Neural cell (in vitro differentiated cells): ENCODE data around the gene HPN. TPM values are rescaled to one million over a fixed set of nuclear protein-coding genes. Genes with fewer than 3 reads are reported as not detected.

Source experiments
- H2AFZ ChIP-seq: fragments of 200-600, 300-800 bp; sonication (generic), shearing (Covaris generic); 2 replicates; pipeline ENCODE4 v1.6.0; 2014; ENCODE audit warnings: low read depth, mild to moderate bottlenecking, antibody characterized with exemption, low read length, moderate library complexity
- H3F3A ChIP-seq: fragments of 200-600 bp; shearing (Covaris generic); 2 replicates; pipeline ENCODE4 v1.6.1; 2016; ENCODE audit warnings: mild to moderate bottlenecking, moderate library complexity, mixed read lengths, antibody characterized with exemption, low read length; ENCODE audit not compliant: insufficient read depth, poor library complexity, severe bottlenecking
- H3K27ac ChIP-seq: fragments of 200-600, 300-800 bp; sonication (generic), shearing (Covaris generic); 2 replicates; pipeline ENCODE4 v1.5.1; 2014; ENCODE audit warnings: mild to moderate bottlenecking, low read length, moderate library complexity
- H3K27me3 ChIP-seq: fragments of 300-800, 200-600 bp; sonication (generic), shearing (Covaris generic); 2 replicates; pipeline ENCODE4 v1.6.0; 2014; ENCODE audit warnings: mild to moderate bottlenecking, low read depth, low read length, moderate library complexity; ENCODE audit not compliant: insufficient read depth
- H3K36me3 ChIP-seq: fragments of 300-800, 200-600 bp; sonication (generic), shearing (Covaris generic); 2 replicates; pipeline ENCODE4 v1.5.1; 2014; ENCODE audit warnings: mild to moderate bottlenecking, antibody characterized with exemption, low read length, moderate library complexity; ENCODE audit not compliant: insufficient read depth
- H3K4me2 ChIP-seq: fragments of 300-800, 200-600 bp; sonication (generic), shearing (Covaris generic); 2 replicates; pipeline ENCODE4 v1.6.0; 2014; ENCODE audit warnings: mild to moderate bottlenecking, low read length
- H3K4me3 ChIP-seq: fragments of 300-800, 200-600 bp; sonication (generic), shearing (Covaris generic); 2 replicates; pipeline ENCODE4 v1.5.1; 2014; ENCODE audit warnings: mild to moderate bottlenecking, low read length, moderate library complexity
- H3K79me2 ChIP-seq: fragments of 200-600 bp; shearing (Covaris generic); replicated peaks from 2 replicates; pipeline ENCODE4 v1.6.0; 2014; ENCODE audit warnings: mild to moderate bottlenecking, low read length, moderate library complexity; ENCODE audit not compliant: insufficient read depth
- H3K9ac ChIP-seq: fragments of 300-800, 200-600 bp; sonication (generic), shearing (Covaris generic); 2 replicates; pipeline ENCODE4 v1.6.1; 2016; ENCODE audit warnings: mild to moderate bottlenecking, low read length, mixed read lengths
- H3K9me2 ChIP-seq: fragments of 200-600 bp; shearing (Covaris generic); 2 replicates; pipeline ENCODE4 v1.6.1; 2016; ENCODE audit warnings: mild to moderate bottlenecking, low read length, mixed read lengths; ENCODE audit not compliant: insufficient read depth
- H3K9me3 ChIP-seq: fragments of 200-600, 300-800 bp; sonication (generic), shearing (Covaris generic); 2 replicates; pipeline ENCODE4 v1.6.1; 2016; ENCODE audit warnings: mild to moderate bottlenecking, mixed run types, low read length, moderate library complexity, mixed read lengths
- H4K20me1 ChIP-seq: fragments of 200-600 bp; shearing (Covaris generic); 2 replicates; pipeline ENCODE4 v1.6.1; 2016; ENCODE audit warnings: mild to moderate bottlenecking, mixed run types; ENCODE audit not compliant: insufficient read depth
- EP300 ChIP-seq: fragments of 450-650 bp; conservative IDR thresholded peaks from 2 replicates; pipeline ENCODE4 v1.6.1; 2014; ENCODE audit warnings: antibody characterized with exemption, mild to moderate bottlenecking, moderate library complexity; ENCODE audit not compliant: poor library complexity, severe bottlenecking
- EZH2 ChIP-seq: fragments of 200-600, 300-800 bp; shearing (Covaris generic), sonication (generic); IDR thresholded peaks from 2 replicates; pipeline ENCODE4 v1.6.1; 2014; ENCODE audit warnings: antibody characterized with exemption, low read length, borderline replicate concordance, mild to moderate bottlenecking; ENCODE audit not compliant: insufficient read depth, poor library complexity, severe bottlenecking
- MXI1 ChIP-seq: fragments of 450-650 bp; conservative IDR thresholded peaks from 2 replicates; pipeline ENCODE4 v1.6.1; 2014; ENCODE audit warnings: antibody characterized with exemption, mild to moderate bottlenecking; ENCODE audit not compliant: poor library complexity, severe bottlenecking
- POLR2AphosphoS5 ChIP-seq: IDR thresholded peaks from 2 replicates; pipeline ENCODE4 v1.6.1; 2012
- RAD21 ChIP-seq: fragments of 450-650 bp; conservative IDR thresholded peaks from 2 replicates; pipeline ENCODE4 v1.6.1; 2014; ENCODE audit warnings: antibody characterized with exemption, mild to moderate bottlenecking, moderate library complexity
- SMC3 ChIP-seq: fragments of 450-650 bp; conservative IDR thresholded peaks from 2 replicates; pipeline ENCODE4 v1.6.1; 2014; ENCODE audit warnings: antibody characterized with exemption, mild to moderate bottlenecking, moderate library complexity; ENCODE audit not compliant: poor library complexity
- TAF1 ChIP-seq: IDR thresholded peaks from 2 replicates; pipeline ENCODE4 v1.6.1; 2012; ENCODE audit warnings: low read depth
- polyA plus RNA-seq: library from polyadenylated mRNA; depleted of rRNA; stranded (reverse); fragments of >200 nt; gene quantifications from 2 replicates; pipeline ENCODE4 v1.2.3, GENCODE V29; 2014
- TF ChIP-seq, protein P1 (sequence below): IDR thresholded peaks from 2 replicates; pipeline ENCODE4 v1.6.1; 2012; ENCODE audit warnings: borderline replicate concordance
- TF ChIP-seq, protein P2 (sequence below): fragments of 450-650 bp; IDR thresholded peaks from 2 replicates; pipeline ENCODE4 v1.5.1; 2014; ENCODE audit warnings: antibody characterized with exemption, mild to moderate bottlenecking, moderate library complexity; ENCODE audit not compliant: poor library complexity, severe bottlenecking

HPN gene
- polyA plus RNA-seq, 1 donor from 2014 or later = 0.15 TPM

GRCh38 chr19:35015954-35016351, 25.6 kb upstream of the HPN start (continued):
- TF ChIP-seq POLR2AphosphoS5 = no peak

GRCh38 chr19:35017507-35017906, 24.0 kb upstream of the HPN start:
- H3K4me3 ChIP-seq = no peak overlapping the region
- no peaks in the 10 kb centered on the region for H4K20me1 ChIP-seq
- no peak overlapping the region for H3K27ac ChIP-seq
- H3F3A ChIP-seq = no peaks in the 10 kb centered on the region
- no peak for TF ChIP-seq EZH2
- no peak for TF ChIP-seq SMC3
- TF ChIP-seq MXI1 = no peak
- TF ChIP-seq, protein P1, sequence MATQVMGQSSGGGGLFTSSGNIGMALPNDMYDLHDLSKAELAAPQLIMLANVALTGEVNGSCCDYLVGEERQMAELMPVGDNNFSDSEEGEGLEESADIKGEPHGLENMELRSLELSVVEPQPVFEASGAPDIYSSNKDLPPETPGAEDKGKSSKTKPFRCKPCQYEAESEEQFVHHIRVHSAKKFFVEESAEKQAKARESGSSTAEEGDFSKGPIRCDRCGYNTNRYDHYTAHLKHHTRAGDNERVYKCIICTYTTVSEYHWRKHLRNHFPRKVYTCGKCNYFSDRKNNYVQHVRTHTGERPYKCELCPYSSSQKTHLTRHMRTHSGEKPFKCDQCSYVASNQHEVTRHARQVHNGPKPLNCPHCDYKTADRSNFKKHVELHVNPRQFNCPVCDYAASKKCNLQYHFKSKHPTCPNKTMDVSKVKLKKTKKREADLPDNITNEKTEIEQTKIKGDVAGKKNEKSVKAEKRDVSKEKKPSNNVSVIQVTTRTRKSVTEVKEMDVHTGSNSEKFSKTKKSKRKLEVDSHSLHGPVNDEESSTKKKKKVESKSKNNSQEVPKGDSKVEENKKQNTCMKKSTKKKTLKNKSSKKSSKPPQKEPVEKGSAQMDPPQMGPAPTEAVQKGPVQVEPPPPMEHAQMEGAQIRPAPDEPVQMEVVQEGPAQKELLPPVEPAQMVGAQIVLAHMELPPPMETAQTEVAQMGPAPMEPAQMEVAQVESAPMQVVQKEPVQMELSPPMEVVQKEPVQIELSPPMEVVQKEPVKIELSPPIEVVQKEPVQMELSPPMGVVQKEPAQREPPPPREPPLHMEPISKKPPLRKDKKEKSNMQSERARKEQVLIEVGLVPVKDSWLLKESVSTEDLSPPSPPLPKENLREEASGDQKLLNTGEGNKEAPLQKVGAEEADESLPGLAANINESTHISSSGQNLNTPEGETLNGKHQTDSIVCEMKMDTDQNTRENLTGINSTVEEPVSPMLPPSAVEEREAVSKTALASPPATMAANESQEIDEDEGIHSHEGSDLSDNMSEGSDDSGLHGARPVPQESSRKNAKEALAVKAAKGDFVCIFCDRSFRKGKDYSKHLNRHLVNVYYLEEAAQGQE = no peak
- TF ChIP-seq, protein P2, sequence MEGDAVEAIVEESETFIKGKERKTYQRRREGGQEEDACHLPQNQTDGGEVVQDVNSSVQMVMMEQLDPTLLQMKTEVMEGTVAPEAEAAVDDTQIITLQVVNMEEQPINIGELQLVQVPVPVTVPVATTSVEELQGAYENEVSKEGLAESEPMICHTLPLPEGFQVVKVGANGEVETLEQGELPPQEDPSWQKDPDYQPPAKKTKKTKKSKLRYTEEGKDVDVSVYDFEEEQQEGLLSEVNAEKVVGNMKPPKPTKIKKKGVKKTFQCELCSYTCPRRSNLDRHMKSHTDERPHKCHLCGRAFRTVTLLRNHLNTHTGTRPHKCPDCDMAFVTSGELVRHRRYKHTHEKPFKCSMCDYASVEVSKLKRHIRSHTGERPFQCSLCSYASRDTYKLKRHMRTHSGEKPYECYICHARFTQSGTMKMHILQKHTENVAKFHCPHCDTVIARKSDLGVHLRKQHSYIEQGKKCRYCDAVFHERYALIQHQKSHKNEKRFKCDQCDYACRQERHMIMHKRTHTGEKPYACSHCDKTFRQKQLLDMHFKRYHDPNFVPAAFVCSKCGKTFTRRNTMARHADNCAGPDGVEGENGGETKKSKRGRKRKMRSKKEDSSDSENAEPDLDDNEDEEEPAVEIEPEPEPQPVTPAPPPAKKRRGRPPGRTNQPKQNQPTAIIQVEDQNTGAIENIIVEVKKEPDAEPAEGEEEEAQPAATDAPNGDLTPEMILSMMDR = no peak
- no peak for TF ChIP-seq POLR2AphosphoS5
- TF ChIP-seq RAD21 = no peak
- H3K9me3 ChIP-seq = no peaks in the 10 kb centered on the region
- H3K36me3 ChIP-seq = no peaks in the 10 kb centered on the region
- H3K4me2 ChIP-seq = no peak overlapping the region
- no peaks in the 10 kb centered on the region for H3K79me2 ChIP-seq
- H3K27me3 ChIP-seq = no peaks in the 10 kb centered on the region
- no peak overlapping the region for H2AFZ ChIP-seq
- H3K9me2 ChIP-seq = no peaks in the 10 kb centered on the region
- no peak overlapping the region for H3K9ac ChIP-seq

GRCh38 chr19:35018379-35018778, 23.1 kb upstream of the HPN start:
- no peak overlapping the region for H3K9ac ChIP-seq
- no peaks in the 10 kb centered on the region for H3K79me2 ChIP-seq
- TF ChIP-seq TAF1 (no peak), EZH2 (no peak), MXI1 (no peak), SMC3 (no peak), EP300 (no peak), POLR2AphosphoS5 (no peak), RAD21 (no peak)
- TF ChIP-seq, protein P1 = no peak
- TF ChIP-seq, protein P2 = no peak
- H3F3A ChIP-seq = no peaks in the 10 kb centered on the region
- no peak overlapping the region for H3K4me2 ChIP-seq
- H2AFZ ChIP-seq = no peak overlapping the region
- no peaks in the 10 kb centered on the region for H4K20me1 ChIP-seq
- no peaks in the 10 kb centered on the region for H3K36me3 ChIP-seq
- H3K4me3 ChIP-seq = no peak overlapping the region
- H3K27me3 ChIP-seq = no peaks in the 10 kb centered on the region
- no peak overlapping the region for H3K27ac ChIP-seq
- H3K9me3 ChIP-seq = no peaks in the 10 kb centered on the region
- no peaks in the 10 kb centered on the region for H3K9me2 ChIP-seq
